ENCODE data around the gene THAP6. TPM values are rescaled to one million over a fixed set of nuclear protein-coding genes. Genes with fewer than 3 reads are reported as not detected.

The THAP6 gene
- total RNA-seq, 1 experiment from 2014 or later: 11.7 TPM

- H3K4me2 ChIP-seq (ENCODE audit: insufficient read depth, insufficient read length, low read length): peak overlapping the region; percentile 96
- H4K91ac ChIP-seq (ENCODE audit: insufficient read length, low read depth, low read length): no peak overlapping the region
- H3K4me3 Mint-ChIP-seq: no peak overlapping the region
- no peak overlapping the region for H2BK5ac ChIP-seq (ENCODE audit: insufficient read length, low read length)
- no CpG with 5 or more reads among the region's 3 CpGs for WGBS (ENCODE audit: extremely low coverage, insufficient read length, low lambda C conversion rate)
- H3K4me1 Mint-ChIP-seq: peaks cover 21 to 22% of the 10 kb centered on the region in 2 experiments
- H2BK15ac ChIP-seq (ENCODE audit: low read depth, low read length): no peak overlapping the region
- H3K14ac ChIP-seq (ENCODE audit: insufficient read depth, low read length): no peak overlapping the region
- H2BK12ac ChIP-seq (ENCODE audit: insufficient read length, low read depth, low read length): no peak overlapping the region
- peaks cover 4% of the 10 kb centered on the region for H4K20me1 ChIP-seq (ENCODE audit: control insufficient read depth, insufficient read depth, insufficient read length)
- H3K27me3 Mint-ChIP-seq (ENCODE audit: low read depth): no peaks in the 10 kb centered on the region
- no peak overlapping the region for H3K9ac ChIP-seq (ENCODE audit: extremely low read depth, insufficient read length, low read length)
- H4K8ac ChIP-seq (replicated peaks; ENCODE audit: insufficient read length, low read depth, low read length): no peak overlapping the region
- no peaks in the 10 kb centered on the region for H3K27me3 ChIP-seq (ENCODE audit: insufficient read depth, low read length)
- no peak overlapping the region for H2AFZ ChIP-seq (ENCODE audit: low read length)
- H3K18ac ChIP-seq (ENCODE audit: insufficient read length, low read depth, low read length): no peak overlapping the region
- no peak overlapping the region; a peak in 1 of 7 replicates for H3K27ac Mint-ChIP-seq
- DNase-seq: no peak
- H3K36me3 Mint-ChIP-seq (ENCODE audit: insufficient read depth in 1 of 3, low read depth in 3 of 3): peaks cover 7 to 40% (median 23%) of the 10 kb centered on the region in 3 experiments
- no peak overlapping the region for H2BK20ac ChIP-seq (ENCODE audit: low read depth, low read length, poor library complexity, severe bottlenecking)
- no peak overlapping the region for H3K4ac ChIP-seq (ENCODE audit: low read depth, low read length)
- TF ChIP-seq, protein P1, sequence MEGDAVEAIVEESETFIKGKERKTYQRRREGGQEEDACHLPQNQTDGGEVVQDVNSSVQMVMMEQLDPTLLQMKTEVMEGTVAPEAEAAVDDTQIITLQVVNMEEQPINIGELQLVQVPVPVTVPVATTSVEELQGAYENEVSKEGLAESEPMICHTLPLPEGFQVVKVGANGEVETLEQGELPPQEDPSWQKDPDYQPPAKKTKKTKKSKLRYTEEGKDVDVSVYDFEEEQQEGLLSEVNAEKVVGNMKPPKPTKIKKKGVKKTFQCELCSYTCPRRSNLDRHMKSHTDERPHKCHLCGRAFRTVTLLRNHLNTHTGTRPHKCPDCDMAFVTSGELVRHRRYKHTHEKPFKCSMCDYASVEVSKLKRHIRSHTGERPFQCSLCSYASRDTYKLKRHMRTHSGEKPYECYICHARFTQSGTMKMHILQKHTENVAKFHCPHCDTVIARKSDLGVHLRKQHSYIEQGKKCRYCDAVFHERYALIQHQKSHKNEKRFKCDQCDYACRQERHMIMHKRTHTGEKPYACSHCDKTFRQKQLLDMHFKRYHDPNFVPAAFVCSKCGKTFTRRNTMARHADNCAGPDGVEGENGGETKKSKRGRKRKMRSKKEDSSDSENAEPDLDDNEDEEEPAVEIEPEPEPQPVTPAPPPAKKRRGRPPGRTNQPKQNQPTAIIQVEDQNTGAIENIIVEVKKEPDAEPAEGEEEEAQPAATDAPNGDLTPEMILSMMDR (conservative IDR thresholded peaks at IDR 0.05): no peak
- H4K5ac ChIP-seq (ENCODE audit: insufficient read length, low read depth, low read length): no peak overlapping the region
- no peak overlapping the region for H3K27ac ChIP-seq (ENCODE audit: insufficient read length, low read depth, low read length)
- H3K56ac ChIP-seq (ENCODE audit: insufficient read length, low read depth, low read length): no peak overlapping the region
- peaks cover 0 to 7% of the 10 kb centered on the region in 2 experiments; a peak in 1 of 5 replicates for H3K9me3 Mint-ChIP-seq
- no peak overlapping the region for H3T11ph ChIP-seq (ENCODE audit: low read length)
- no peaks in the 10 kb centered on the region for H3K9me3 ChIP-seq (ENCODE audit: control insufficient read depth, low read depth, low read length)
- peaks cover 13% of the 10 kb centered on the region for H3K23me2 ChIP-seq (ENCODE audit: insufficient read length, low read depth, low read length, poor library complexity, severe bottlenecking)
- H2AK5ac ChIP-seq (ENCODE audit: insufficient read length, low read length): no peak overlapping the region
- peaks cover 8% of the 10 kb centered on the region for H3K4me1 ChIP-seq (ENCODE audit: insufficient read depth, low read length)
- no peaks in the 10 kb centered on the region for H3K79me1 ChIP-seq (ENCODE audit: insufficient read depth, low read depth, low read length, poor library complexity, severe bottlenecking)
- H3K79me2 ChIP-seq (ENCODE audit: insufficient read depth, low read length): peaks cover 9% of the 10 kb centered on the region; the same call in 1 of the 2 replicates
- H2BK120ac ChIP-seq (ENCODE audit: low read depth, low read length, poor library complexity, severe bottlenecking): no peak overlapping the region
- H3K23ac ChIP-seq (ENCODE audit: insufficient read length, low read depth, low read length): no peak overlapping the region
These were observed 2.4 kb upstream of the THAP6 start for GRCh38 chr4:75511841-75512240.
